Right lobe of liver (tissue), 6 donors: ENCODE data around the gene FBXO27. TPM values are rescaled to one million over a fixed set of nuclear protein-coding genes. Genes with fewer than 3 reads are reported as not detected.

Source experiments
- ATAC-seq, 4 donors: fragments of 200-7000 bp; cut with Tn5 transposase; one replicate each; pipeline ENCODE4 v1.9.1; 2020; ENCODE audit warnings: mild to moderate bottlenecking in 4 of 4, moderate library complexity in 4 of 4
- DNase-seq, 3 donors: peaks; one replicate each; pipeline ENCODE4 v3.0.0-alpha.2; 2020
- H3K27ac ChIP-seq, 3 donors: fragments of 200-600 bp; one replicate each; pipeline ENCODE4 v1.8.0; 2022
- H3K27me3 ChIP-seq, 2 donors: fragments of 200-600 bp; one replicate each; pipeline ENCODE4 v1.8.0; 2022
- H3K36me3 ChIP-seq, 4 donors: fragments of 200-600 bp; sonication (generic) in 1 of 4; one replicate each; pipeline versions ENCODE4 v1.5.1 to v1.8.0; 2017 to 2022; ENCODE audit warnings: control low read depth in 1 of 4
- H3K4me1 ChIP-seq, 4 donors: fragments of 200-600 bp; sonication (generic) in 1 of 4; one replicate each; pipeline versions ENCODE4 v1.5.1 to v1.8.0; 2017 to 2022; ENCODE audit warnings: control low read depth in 1 of 4
- H3K4me3 ChIP-seq, 3 donors: fragments of 200-600 bp; one replicate each; pipeline ENCODE4 v1.8.0; 2022
- H3K9me3 ChIP-seq, 4 donors: fragments of 200-600 bp; sonication (generic) in 1 of 4; one replicate each; pipeline versions ENCODE4 v1.5.1 to v1.8.0; 2017 to 2022; ENCODE audit warnings: control low read depth in 1 of 4
- POLR2A ChIP-seq: fragments of 450-650 bp; IDR thresholded peaks from one replicate; pipeline ENCODE4 v1.6.1; 2017; ENCODE audit warnings: antibody characterized with exemption, mild to moderate bottlenecking
- WGBS: methylation state at CpG from one replicate; pipeline ENCODE4 v1.1.6; 2018; ENCODE audit warnings: low coverage, low lambda C conversion rate; ENCODE audit not compliant: insufficient coverage; ENCODE audit errors: missing lambda C conversion rate; 5-methylcytosine and 5-hydroxymethylcytosine counted together
- intact Hi-C, 2 donors: fragments of 100-400 bp; cut with DNase I; formaldehyde crosslinking; loops; one replicate each; pipeline versions ENCODE4 v1.11.2 to v1.14.1; 2022
- total RNA-seq, 6 experiments: library from RNA; depleted of rRNA in 2 of 6; stranded (reverse); fragments of >200 nt in 2 of 6; fragmentation: NEBNext Ultra II Directional in 3 of 6; extraction: Animal tissue kit (Norgen Biotek cat#: 25700) in 3 of 6; gene quantifications; one replicate each; pipeline versions ENCODE4 v1.1.0 to v1.2.4, GENCODE V29; 2016 to 2023
- TF ChIP-seq, protein P1 (sequence below), 4 donors: fragments of 200-600 bp in 3 of 4; fragments of 450-650 bp in 1 of 4; IDR thresholded peaks; one replicate each; pipeline versions ENCODE4 v1.5.1 to v1.8.0; 2016 to 2022; ENCODE audit warnings: antibody characterized with exemption in 4 of 4, mild to moderate bottlenecking in 2 of 4
- donor health status: DM: no; HTN: yes; CAD: no.
- donor health status: DM: no; HTN: no; CAD: no.
- donor health status: DM: no; HTN: no; CAD: no.
- donor health status: DM: no; HTN: yes; CAD: no.
- donor health status: DM: no; HTN: yes; CAD: no.

The FBXO27 gene
- total RNA-seq, 6 experiments from 2014 or later = 3.7 to 15.5 (median 7.6) TPM

- intact Hi-C loops = no loop called here
- ATAC-seq (no peak), DNase-seq (no peak)
- WGBS = 70% methylated on average over 3 of the region's 3 CpGs
- Histone ChIP-seq H3K4me3 (no peak overlapping the region), H3K27me3 (no peaks in the 10 kb centered on the region), H3K9me3 (no peaks in the 10 kb centered on the region), H3K27ac (no peak overlapping the region), H3K36me3 (no peaks in the 10 kb centered on the region), H3K4me1 (no peaks in the 10 kb centered on the region)
- TF ChIP-seq POLR2A = no peak
- TF ChIP-seq, protein P1, sequence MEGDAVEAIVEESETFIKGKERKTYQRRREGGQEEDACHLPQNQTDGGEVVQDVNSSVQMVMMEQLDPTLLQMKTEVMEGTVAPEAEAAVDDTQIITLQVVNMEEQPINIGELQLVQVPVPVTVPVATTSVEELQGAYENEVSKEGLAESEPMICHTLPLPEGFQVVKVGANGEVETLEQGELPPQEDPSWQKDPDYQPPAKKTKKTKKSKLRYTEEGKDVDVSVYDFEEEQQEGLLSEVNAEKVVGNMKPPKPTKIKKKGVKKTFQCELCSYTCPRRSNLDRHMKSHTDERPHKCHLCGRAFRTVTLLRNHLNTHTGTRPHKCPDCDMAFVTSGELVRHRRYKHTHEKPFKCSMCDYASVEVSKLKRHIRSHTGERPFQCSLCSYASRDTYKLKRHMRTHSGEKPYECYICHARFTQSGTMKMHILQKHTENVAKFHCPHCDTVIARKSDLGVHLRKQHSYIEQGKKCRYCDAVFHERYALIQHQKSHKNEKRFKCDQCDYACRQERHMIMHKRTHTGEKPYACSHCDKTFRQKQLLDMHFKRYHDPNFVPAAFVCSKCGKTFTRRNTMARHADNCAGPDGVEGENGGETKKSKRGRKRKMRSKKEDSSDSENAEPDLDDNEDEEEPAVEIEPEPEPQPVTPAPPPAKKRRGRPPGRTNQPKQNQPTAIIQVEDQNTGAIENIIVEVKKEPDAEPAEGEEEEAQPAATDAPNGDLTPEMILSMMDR (IDR thresholded peaks at IDR 0.05) = no peak
Observed at GRCh38 chr19:39065928-39066327, 33.6 kb upstream of the FBXO27 start.

DNA sequence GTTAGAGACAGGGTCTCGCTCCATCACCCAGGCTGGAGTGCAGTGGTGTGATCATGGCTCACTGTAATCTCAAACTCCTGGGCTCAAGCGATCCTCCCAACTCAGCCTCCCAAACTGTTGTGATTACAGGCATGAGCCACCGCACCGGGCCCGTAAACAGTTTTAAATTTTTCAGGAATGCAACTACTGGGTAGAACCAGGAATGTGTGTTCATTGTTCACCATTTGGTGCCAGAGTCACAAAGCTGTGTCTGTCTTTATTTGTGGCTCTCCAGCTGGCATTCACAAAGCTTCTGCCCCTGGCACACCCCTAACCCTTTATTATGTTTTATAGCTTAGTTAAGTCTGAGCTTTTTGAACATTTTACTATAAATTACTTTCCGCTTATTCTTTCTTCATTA is 32.1 kb upstream of the FBXO27 start:
- WGBS = 94% methylated on average over 5 of the region's 6 CpGs
- Histone ChIP-seq H3K4me3 (no peak overlapping the region), H3K27me3 (no peaks in the 10 kb centered on the region), H3K36me3 (no peaks in the 10 kb centered on the region), H3K9me3 (no peaks in the 10 kb centered on the region), H3K4me1 (no peaks in the 10 kb centered on the region), H3K27ac (no peak overlapping the region)
- DNase-seq (no peak), ATAC-seq (no peak)
- intact Hi-C loops = no loop called here
- TF ChIP-seq, protein P1 (IDR thresholded peaks at IDR 0.05) = no peak
- TF ChIP-seq POLR2A = no peak

DNA sequence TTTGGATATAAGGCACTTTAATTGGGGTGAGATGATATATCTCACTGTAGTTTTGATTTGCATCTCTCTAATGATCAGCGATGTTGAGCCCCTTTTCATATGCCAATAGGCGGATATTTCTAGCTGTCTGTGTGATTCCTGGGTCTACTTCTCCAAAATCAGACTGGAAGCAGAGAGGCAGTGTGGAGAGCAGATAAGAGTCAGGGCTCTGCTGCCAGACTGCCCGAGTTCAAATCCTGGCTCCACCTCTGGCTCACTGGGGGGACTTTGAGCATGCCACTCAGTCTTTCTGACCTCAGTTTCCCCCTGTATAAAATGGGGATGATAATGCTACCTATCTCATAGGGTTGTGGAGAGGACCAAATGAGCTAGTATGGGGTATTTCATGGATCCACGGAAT is 27.8 kb upstream of the FBXO27 start:
- no peaks in the 10 kb centered on the region for H3K36me3 ChIP-seq
- intact Hi-C loops = no loop called here
- no peaks in the 10 kb centered on the region for H3K4me1 ChIP-seq
- TF ChIP-seq POLR2A = no peak
- TF ChIP-seq, protein P1 (IDR thresholded peaks at IDR 0.05) = no peak
- no peak overlapping the region for H3K4me3 ChIP-seq
- H3K27me3 ChIP-seq = no peaks in the 10 kb centered on the region
- 61% methylated on average over 4 of the region's 4 CpGs for WGBS
- no peak overlapping the region for H3K27ac ChIP-seq
- no peaks in the 10 kb centered on the region for H3K9me3 ChIP-seq
- no peak for ATAC-seq
- DNase-seq = no peak

DNA sequence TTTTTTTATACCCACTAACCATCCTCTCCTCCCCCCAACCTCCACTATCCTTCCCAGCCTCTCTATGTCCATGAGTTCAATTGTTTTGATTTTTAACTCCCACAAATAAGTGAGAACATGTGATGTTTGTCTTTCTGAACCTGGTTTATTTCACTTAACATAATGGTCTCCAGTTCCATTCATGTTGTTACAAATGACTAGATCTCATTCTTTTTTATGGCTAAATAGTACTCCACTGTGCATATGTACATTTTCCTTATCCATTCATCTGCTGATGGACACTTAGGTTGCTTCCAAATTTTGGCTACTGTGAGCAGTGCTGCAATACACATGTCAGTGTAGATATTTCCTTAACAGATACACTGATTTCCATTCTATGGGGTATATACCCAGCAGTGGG is 27.0 kb upstream of the FBXO27 start:
- no peak for TF ChIP-seq POLR2A
- TF ChIP-seq, protein P1 (IDR thresholded peaks at IDR 0.05) = no peak
- Histone ChIP-seq H3K9me3 (no peaks in the 10 kb centered on the region), H3K27ac (no peak overlapping the region), H3K4me1 (no peaks in the 10 kb centered on the region), H3K4me3 (no peak overlapping the region), H3K36me3 (no peaks in the 10 kb centered on the region), H3K27me3 (no peaks in the 10 kb centered on the region)
- no peak for ATAC-seq
- DNase-seq = no peak
- intact Hi-C loops = no loop called here

- H3K9me3 ChIP-seq = no peaks in the 10 kb centered on the region
- ATAC-seq (no peak), DNase-seq (no peak)
- H3K27ac ChIP-seq = no peak overlapping the region
- no peak overlapping the region for H3K4me3 ChIP-seq
- 40% methylated on average over 1 of the region's 3 CpGs for WGBS
- no peaks in the 10 kb centered on the region for H3K36me3 ChIP-seq
- intact Hi-C loops = no loop called here
- H3K4me1 ChIP-seq = peaks cover 0 to 8% (median 0%) of the 10 kb centered on the region in 4 donors
- no peak for TF ChIP-seq POLR2A
- TF ChIP-seq, protein P1 (IDR thresholded peaks at IDR 0.05) = no peak
- no peaks in the 10 kb centered on the region for H3K27me3 ChIP-seq
Observed at GRCh38 chr19:39057615-39058014, 25.3 kb upstream of the FBXO27 start.
